SU-DHL-6 (cell line): ENCODE measurements around the gene CARD11.

Experiments used
- EZH2phosphoT487 ChIP-seq: fragments of 200-600 bp; sonication (generic), shearing (Covaris generic); conservative IDR thresholded peaks from 2 replicates; pipeline ENCODE4 v1.6.1; 2018; ENCODE audit warnings: mild to moderate bottlenecking, antibody characterized with exemption, low read length, moderate library complexity, mixed read lengths
- TF ChIP-seq, protein P1 (sequence below): fragments of 200-600 bp; sonication (generic); IDR thresholded peaks from one replicate; pipeline ENCODE4 v1.5.1; 2017; ENCODE audit warnings: antibody characterized with exemption, mild to moderate bottlenecking, low read length, moderate library complexity; ENCODE audit not compliant: insufficient read depth, poor library complexity, severe bottlenecking

- TF ChIP-seq, protein P1, sequence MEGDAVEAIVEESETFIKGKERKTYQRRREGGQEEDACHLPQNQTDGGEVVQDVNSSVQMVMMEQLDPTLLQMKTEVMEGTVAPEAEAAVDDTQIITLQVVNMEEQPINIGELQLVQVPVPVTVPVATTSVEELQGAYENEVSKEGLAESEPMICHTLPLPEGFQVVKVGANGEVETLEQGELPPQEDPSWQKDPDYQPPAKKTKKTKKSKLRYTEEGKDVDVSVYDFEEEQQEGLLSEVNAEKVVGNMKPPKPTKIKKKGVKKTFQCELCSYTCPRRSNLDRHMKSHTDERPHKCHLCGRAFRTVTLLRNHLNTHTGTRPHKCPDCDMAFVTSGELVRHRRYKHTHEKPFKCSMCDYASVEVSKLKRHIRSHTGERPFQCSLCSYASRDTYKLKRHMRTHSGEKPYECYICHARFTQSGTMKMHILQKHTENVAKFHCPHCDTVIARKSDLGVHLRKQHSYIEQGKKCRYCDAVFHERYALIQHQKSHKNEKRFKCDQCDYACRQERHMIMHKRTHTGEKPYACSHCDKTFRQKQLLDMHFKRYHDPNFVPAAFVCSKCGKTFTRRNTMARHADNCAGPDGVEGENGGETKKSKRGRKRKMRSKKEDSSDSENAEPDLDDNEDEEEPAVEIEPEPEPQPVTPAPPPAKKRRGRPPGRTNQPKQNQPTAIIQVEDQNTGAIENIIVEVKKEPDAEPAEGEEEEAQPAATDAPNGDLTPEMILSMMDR = no peak
- TF ChIP-seq EZH2phosphoT487 = no peak
These were observed 48.0 kb upstream of the CARD11 start for GRCh38 chr7:3091631-3092030.
